ENCODE measurements around the gene C1orf232. TPM values are rescaled to one million over a fixed set of nuclear protein-coding genes. Genes with fewer than 3 reads are reported as not detected.

Gene C1orf232
- total and polyA plus RNA-seq, 4 donors, result not detected

- no peaks in the 10 kb centered on the region for H3K9me3 ChIP-seq (ENCODE audit: control insufficient read depth in 4 of 4, low read length in 3 of 4)
- H3K27me3 ChIP-seq (ENCODE audit: control insufficient read depth in 4 of 4, insufficient read depth in 4 of 4, low read length in 3 of 4), result no peaks in the 10 kb centered on the region
- H3K36me3 ChIP-seq (ENCODE audit: control insufficient read depth in 4 of 4, insufficient read depth in 3 of 4, low read depth in 1 of 4, low read length in 3 of 4), result no peaks in the 10 kb centered on the region
- H3K9ac ChIP-seq (ENCODE audit: low read depth in 1 of 2, low read length in 2 of 2), result no peak overlapping the region
- TF ChIP-seq NR2F2 (IDR thresholded peaks at IDR 0.05) (no peak), YY1 (IDR thresholded peaks at IDR 0.05) (no peak), CTCF (IDR thresholded peaks at IDR 0.05; ENCODE audit: low read depth, low read length, missing input control) (no peak), EGR1 (IDR thresholded peaks at IDR 0.05; ENCODE audit: low read depth in 2 of 2) (no peak), FOXA1 (IDR thresholded peaks at IDR 0.05) (no peak), GABPA (IDR thresholded peaks at IDR 0.05 in 1 of 2, conservative IDR thresholded peaks at IDR 0.05 in 1 of 2) (no peak), JUND (IDR thresholded peaks at IDR 0.05) (no peak), FOXA2 (IDR thresholded peaks at IDR 0.05) (no peak), MAX (IDR thresholded peaks at IDR 0.05) (no peak), ATF3 (IDR thresholded peaks at IDR 0.05) (no peak), HNF4A (conservative IDR thresholded peaks at IDR 0.05) (no peak), HNF4G (IDR thresholded peaks at IDR 0.05) (no peak)
- DNase-seq (ENCODE audit: low spot score), result no peak
- peak overlapping the region in 1 of 2 donors; percentile 60 for H3K27ac ChIP-seq (ENCODE audit: low read depth in 1 of 2, low read length in 2 of 2)
- WGBS, result 60% methylated on average over 4 of the region's 4 CpGs
- H3K4me3 ChIP-seq (ENCODE audit: low read depth in 1 of 3, low read length in 3 of 3), result no peak overlapping the region
- peaks cover 6 to 22% (median 10%) of the 10 kb centered on the region in 4 donors for H3K4me1 ChIP-seq (ENCODE audit: control insufficient read depth in 4 of 4, insufficient read depth in 4 of 4, low read length in 3 of 4)
These were observed 413 bp upstream of the C1orf232 start for GRCh38 chr1:26169198-26169554.

DNA sequence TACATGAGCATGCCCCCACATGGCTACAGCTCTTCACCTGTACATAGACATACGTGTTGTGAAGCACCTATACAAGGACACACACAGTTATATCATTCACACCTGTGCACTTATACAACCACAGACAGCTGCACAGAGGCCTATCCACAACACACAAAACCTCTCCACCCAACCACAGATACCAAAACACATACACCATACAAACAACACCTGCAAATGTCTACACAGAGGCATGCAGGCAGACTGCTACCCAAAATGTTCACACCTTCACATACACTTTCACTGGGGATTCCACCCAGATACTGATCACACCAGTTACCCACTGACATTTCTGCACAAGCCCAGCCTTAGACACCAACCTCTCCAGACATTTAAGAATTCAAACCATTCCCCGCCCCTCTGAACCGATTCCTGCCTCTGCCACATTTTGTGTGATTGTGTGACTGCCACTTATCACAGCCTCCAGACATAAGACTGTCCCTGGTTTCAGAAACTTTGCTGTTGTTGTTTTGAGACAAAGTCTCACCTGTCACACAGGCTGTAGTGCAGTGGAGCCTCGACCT lies 2.0 kb downstream of the C1orf232 start:
- 87% methylated on average over 4 of the region's 4 CpGs for WGBS
- Histone ChIP-seq H3K27ac (ENCODE audit: low read depth in 1 of 2, low read length in 2 of 2) (no peak overlapping the region), H3K4me3 (ENCODE audit: low read depth in 1 of 3, low read length in 3 of 3) (no peak overlapping the region), H3K27me3 (ENCODE audit: control insufficient read depth in 4 of 4, insufficient read depth in 4 of 4, low read length in 3 of 4) (peaks cover 0 to 2% (median 0%) of the 10 kb centered on the region in 4 donors), H3K36me3 (ENCODE audit: control insufficient read depth in 4 of 4, insufficient read depth in 3 of 4, low read depth in 1 of 4, low read length in 3 of 4) (no peaks in the 10 kb centered on the region), H3K9me3 (ENCODE audit: control insufficient read depth in 4 of 4, low read length in 3 of 4) (no peaks in the 10 kb centered on the region), H3K4me1 (ENCODE audit: control insufficient read depth in 4 of 4, insufficient read depth in 4 of 4, low read length in 3 of 4) (peaks cover 10 to 32% (median 17%) of the 10 kb centered on the region in 4 donors), H3K9ac (ENCODE audit: low read depth in 1 of 2, low read length in 2 of 2) (no peak overlapping the region)
- no peak for TF ChIP-seq FOXA1 (IDR thresholded peaks at IDR 0.05)
- no peak for TF ChIP-seq HNF4G (IDR thresholded peaks at IDR 0.05)
- no peak for TF ChIP-seq YY1 (IDR thresholded peaks at IDR 0.05)
- TF ChIP-seq TAF1 (conservative IDR thresholded peaks at IDR 0.05), result no peak
- no peak for TF ChIP-seq HNF4A (conservative IDR thresholded peaks at IDR 0.05)
- no peak for TF ChIP-seq CTCF (IDR thresholded peaks at IDR 0.05; ENCODE audit: low read depth, low read length, missing input control)
- TF ChIP-seq SP1 (IDR thresholded peaks at IDR 0.05), result no peak
- TF ChIP-seq GABPA (IDR thresholded peaks at IDR 0.05 in 1 of 2, conservative IDR thresholded peaks at IDR 0.05 in 1 of 2), result no peak
- TF ChIP-seq RAD21 (IDR thresholded peaks at IDR 0.05), result no peak
- no peak for TF ChIP-seq REST (IDR thresholded peaks at IDR 0.05)
- TF ChIP-seq RXRA (IDR thresholded peaks at IDR 0.05), result no peak
- TF ChIP-seq ZBTB33 (IDR thresholded peaks at IDR 0.05), result no peak
- TF ChIP-seq EGR1 (IDR thresholded peaks at IDR 0.05; ENCODE audit: low read depth in 2 of 2), result no peak
- no peak for TF ChIP-seq JUND (IDR thresholded peaks at IDR 0.05)
- no peak for TF ChIP-seq MAX (IDR thresholded peaks at IDR 0.05)
- no peak for DNase-seq (ENCODE audit: low spot score)

All from liver (tissue), 9 donors.